K562 (cell line): ENCODE data around the gene ITPR2. TPM values are rescaled to one million over a fixed set of nuclear protein-coding genes. Genes with fewer than 3 reads are reported as not detected.

Experiments used
- ATAC-seq: fragments of 200-7000 bp; cut with Tn5 transposase; 3 replicates; pipeline ENCODE4 v1.9.1; 2020; ENCODE audit warnings: moderate library complexity
- BruUV-seq: library from RNA; stranded (reverse); fragments of 400-500 nt; replicated peaks from 2 replicates; lab custom pipeline; 2021; lab: Mats Ljungman, UMichigan
- CTCF ChIA-PET: fragments of 300-600 bp; formaldehyde crosslinking; extraction: SDS; loops from one replicate; lab custom pipeline; 2021; ENCODE audit warnings: low intra/inter-chr PET ratio; lab: Yijun Ruan, JAX
- POLR2A ChIA-PET: fragments of 300-600, 350-650 bp; sonication (Branson Sonifier 250); formaldehyde crosslinking; extraction: SDS; loops from one replicate; lab custom pipeline; 2021; ENCODE audit warnings: antibody characterized with exemption, inconsistent platforms; lab: Yijun Ruan, JAX
- DNase-seq, 4 experiments: peaks; one replicate each; pipeline versions ENCODE4 v3.0.0 to v3.0.0-alpha.2; 2011 to 2018; ENCODE audit warnings: low spot score in 3 of 4, mixed read lengths in 3 of 4; ENCODE audit errors: extremely low read depth in 1 of 4
- FAIRE-seq: peaks from 2 replicates; lab custom pipeline; 2011; peaks lifted over from hg19 to GRCh38; lab: Jason Lieb, UNC
- H2AFZ ChIP-seq: 2 replicates; pipeline ENCODE4 v1.6.0; 2011; ENCODE audit warnings: low read depth, low read length, control low read depth, inconsistent platforms
- H3K27ac ChIP-seq: fragments of 200-600 bp; 3 replicates; pipeline ENCODE4 v1.8.0; 2011; ENCODE audit warnings: low read depth, mild to moderate bottlenecking, control low read depth, inconsistent platforms, low read length, moderate library complexity, mixed read lengths; ENCODE audit errors: extremely low read depth
- H3K27me3 ChIP-seq, 2 experiments: fragments of 300-600 bp in 1 of 2; 2 replicates in 1 of 2; 3 replicates in 1 of 2; pipeline versions ENCODE4 v1.6.0 to v1.8.0; 2011; ENCODE audit warnings: inconsistent platforms in 2 of 2, low read length in 2 of 2, mild to moderate bottlenecking in 1 of 2, mixed read lengths in 1 of 2, moderate library complexity in 1 of 2; ENCODE audit not compliant: control insufficient read depth in 2 of 2, insufficient read depth in 2 of 2
- H3K36me3 ChIP-seq: fragments of 300-600 bp; 3 replicates; pipeline ENCODE4 v1.8.0; 2011; ENCODE audit warnings: mild to moderate bottlenecking, low read length, inconsistent platforms; ENCODE audit not compliant: control insufficient read depth, insufficient read depth
- H3K4me1 ChIP-seq, 2 experiments: fragments of 200-600 bp in 1 of 2; replicated peaks in 1 of 2; 2 replicates in 1 of 2; 3 replicates in 1 of 2; pipeline versions ENCODE4 v1.5.1 to v1.8.0; 2011; ENCODE audit warnings: inconsistent platforms in 2 of 2, low read length in 2 of 2, mild to moderate bottlenecking in 1 of 2, mixed read lengths in 1 of 2, moderate library complexity in 1 of 2; ENCODE audit not compliant: control insufficient read depth in 2 of 2, insufficient read depth in 2 of 2
- H3K4me2 ChIP-seq: 2 replicates; pipeline ENCODE4 v1.6.1; 2011; ENCODE audit warnings: low read length, control low read depth, inconsistent platforms, mixed read lengths; ENCODE audit not compliant: insufficient read depth
- H3K4me3 ChIP-seq: fragments of 200-600 bp; sonication (generic), shearing (Covaris generic); 2 replicates; pipeline ENCODE4 v1.5.1; 2016; ENCODE audit warnings: control low read depth, inconsistent platforms
- H3K79me2 ChIP-seq: fragments of 200-600 bp; 3 replicates; pipeline ENCODE4 v1.8.0; 2011; ENCODE audit warnings: low read length, inconsistent platforms; ENCODE audit not compliant: control insufficient read depth, insufficient read depth
- H3K9ac ChIP-seq, 2 experiments: 2 replicates each; pipeline versions ENCODE4 v1.6.0 to v1.6.1; 2011; ENCODE audit warnings: low read depth in 2 of 2, low read length in 2 of 2, control low read depth in 1 of 2, inconsistent platforms in 1 of 2, mild to moderate bottlenecking in 1 of 2, mixed read lengths in 1 of 2; ENCODE audit not compliant: insufficient read depth in 1 of 2
- H3K9me1 ChIP-seq: one replicate; pipeline ENCODE4 v1.6.0; 2011; ENCODE audit warnings: inconsistent platforms, mild to moderate bottlenecking, low read length, moderate library complexity; ENCODE audit not compliant: control insufficient read depth, insufficient read depth
- H3K9me3 ChIP-seq: replicated peaks from 2 replicates; pipeline ENCODE4 v1.5.1; 2011; ENCODE audit warnings: low read depth, low read length, inconsistent platforms; ENCODE audit not compliant: control insufficient read depth, insufficient read depth
- H4K20me1 ChIP-seq: replicated peaks from 2 replicates; pipeline ENCODE4 v1.6.1; 2011; ENCODE audit warnings: low read length, inconsistent platforms, mixed read lengths; ENCODE audit not compliant: control insufficient read depth, insufficient read depth
- BRCA1 ChIP-seq, 2 experiments: fragments of 450-650 bp in 1 of 2; sonication (generic) in 1 of 2; formaldehyde crosslinking in 1 of 2; IDR thresholded peaks; 2 replicates each; pipeline versions ENCODE4 v1.5.0 to v1.6.1; 2017 to 2020; ENCODE audit warnings: mild to moderate bottlenecking in 1 of 2, missing genetic modification reagents in 1 of 2
- ILF3 ChIP-seq: fragments of 450-650 bp; IDR thresholded peaks from 2 replicates; pipeline ENCODE4 v1.6.1; 2018; ENCODE audit warnings: antibody characterized with exemption, mild to moderate bottlenecking, moderate library complexity, borderline replicate concordance
- JUND ChIP-seq, 2 experiments: IDR thresholded peaks; 2 replicates in 1 of 2; 3 replicates in 1 of 2; pipeline ENCODE4 v1.6.1; 2011; ENCODE audit warnings: borderline replicate concordance in 2 of 2, low read depth in 2 of 2, low read length in 2 of 2, improper control_type of control experiment in 1 of 2, missing biosample characterization in 1 of 2, missing genetic modification characterization in 1 of 2, missing genetic modification reagents in 1 of 2
- KHSRP ChIP-seq: fragments of 450-650 bp; IDR thresholded peaks from 2 replicates; pipeline ENCODE4 v1.6.1; 2017
- PATZ1 ChIP-seq: fragments of 250-450 bp; sonication (Bioruptor Pico); IDR thresholded peaks from 2 replicates; pipeline ENCODE4 v1.5.0; 2020; ENCODE audit warnings: mild to moderate bottlenecking, borderline replicate concordance
- RCOR1 ChIP-seq, 2 experiments: IDR thresholded peaks; 2 replicates each; pipeline ENCODE4 v1.6.1; 2012; ENCODE audit warnings: low read depth in 2 of 2, low read length in 2 of 2, borderline replicate concordance in 1 of 2, improper control_type of control experiment in 1 of 2
- SNRNP70 ChIP-seq: fragments of 200-400 bp; formaldehyde crosslinking; optimal IDR thresholded peaks from 2 replicates; pipeline ENCODE3; 2017; ENCODE audit warnings: low read depth, low read length
- TFAP4 ChIP-seq: sonication (generic); formaldehyde crosslinking; IDR thresholded peaks from 2 replicates; pipeline ENCODE4 v1.8.0; 2022; ENCODE audit warnings: missing genetic modification reagents, mild to moderate bottlenecking, moderate library complexity, borderline replicate concordance
- ZNF395 ChIP-seq: fragments of 200-800 bp; sonication (Bioruptor generic); IDR thresholded peaks from 2 replicates; pipeline ENCODE4 v1.6.1; 2017; ENCODE audit warnings: missing genetic modification characterization, missing compliant biosample characterization
- ZNF57 ChIP-seq: fragments of 450-650 bp; formaldehyde crosslinking; IDR thresholded peaks from 2 replicates; pipeline ENCODE4 v1.4.0; 2020; ENCODE audit warnings: mild to moderate bottlenecking, moderate library complexity
- in situ Hi-C: fragments of 300-500 bp; cut with MboI; formaldehyde crosslinking; loops from 4 replicates; pipeline ENCODE4 v1.15.0; 2018; ENCODE audit warnings: inconsistent platforms, mixed read lengths
- intact Hi-C: fragments of 100-400 bp; cut with micrococcal nuclease; formaldehyde crosslinking; loops from 2 replicates; pipeline ENCODE4 v1.14.2; 2022
- polyA plus RNA-seq, 8 experiments: library from polyadenylated mRNA; depleted of rRNA in 4 of 8; stranded (reverse) in 5 of 8; unstranded in 3 of 8; fragments of >200 nt; fragmentation: Nextera tagmentation in 2 of 8; fragmentation: Illumina TruSeq in 1 of 8; extraction: Ambion mirVana in 2 of 8; extraction: Trizol in 1 of 8; gene quantifications; 2 replicates each; pipeline versions ENCODE4 v1.2.1 to v1.2.3, GENCODE V29; 2011 to 2014; ENCODE audit warnings: inconsistent platforms in 1 of 8, missing spikeins in 1 of 8
- total RNA-seq, 7 experiments: library from RNA; depleted of rRNA in 6 of 7; stranded (reverse); fragments of >200 nt in 6 of 7; fragmentation: Illumina TruSeq in 2 of 7; extraction: Trizol in 2 of 7; gene quantifications; 2 replicates each; pipeline versions ENCODE4 v1.2.1 to v1.2.3, GENCODE V29; 2011 to 2021; ENCODE audit warnings: low replicate concordance in 1 of 7

Gene ITPR2
- total and polyA plus RNA-seq, 9 of the 15 experiments (the other 6 are each of a cell fraction or from before 2014, with no cell fraction given): 0.21 to 3.3 (median 0.95) TPM

- FAIRE-seq: no peak
- H3K4me2 ChIP-seq: no peak overlapping the region
- TF ChIP-seq TFAP4 (CRISPR knock-in tag) (no peak), PATZ1 (CRISPR knock-in tag) (no peak), RCOR1 (IDR thresholded peaks at IDR 0.05; ENCODE audit: borderline replicate concordance in 1 of 2, low read depth in 2 of 2, low read length in 2 of 2) (no peak), ILF3 (no peak), BRCA1 (IDR thresholded peaks at IDR 0.05) (no peak), BRCA1 (CRISPR knock-in tag; IDR thresholded peaks at IDR 0.05) (no peak), SNRNP70 (no peak), ZNF57 (no peak), JUND (IDR thresholded peaks at IDR 0.05; ENCODE audit: borderline replicate concordance, low read depth, low read length) (no peak), JUND (tag; IDR thresholded peaks at IDR 0.05; ENCODE audit: borderline replicate concordance, low read depth, low read length) (no peak), KHSRP (no peak), ZNF395 (CRISPR knock-in tag) (no peak)
- no peak overlapping the region for H3K27ac ChIP-seq
- H3K27me3 ChIP-seq: no peaks in the 10 kb centered on the region
- H3K9me1 ChIP-seq: no peaks in the 10 kb centered on the region
- no peaks in the 10 kb centered on the region for H3K9me3 ChIP-seq
- BruUV-seq: no TSS peak
- DNase-seq: no peak
- intact Hi-C loops: no loop called here
- H2AFZ ChIP-seq: no peak overlapping the region
- no peaks in the 10 kb centered on the region for H3K4me1 ChIP-seq
- no peak for ATAC-seq
- ChIA-PET POLR2A (interaction anchor here (1.0 kb wide), 1 partner anchor 36 kb away, joined by 6 read pairs; no protein-coding TSS in a partner anchor), CTCF (no interaction called here)
- H4K20me1 ChIP-seq: no peaks in the 10 kb centered on the region
- H3K36me3 ChIP-seq: no peaks in the 10 kb centered on the region
- in situ Hi-C loops: no loop called here
- H3K4me3 ChIP-seq: no peak overlapping the region
- H3K9ac ChIP-seq: no peak overlapping the region
- no peaks in the 10 kb centered on the region for H3K79me2 ChIP-seq
Measured at GRCh38 chr12:26799741-26800140, 33.3 kb downstream of the ITPR2 start.
